HG03045 (cell line): Measurements from ENCODE around the gene UAP1L1.
A peak's percentile ranks its signal among the peaks of the same experiment; 100 is the strongest.

Experiments used
- ATAC-seq: cut with Tn5 transposase; IDR thresholded peaks from one replicate; pipeline ENCODE4 v1.9.1; 2021; ENCODE audit warnings: mild to moderate bottlenecking, moderate library complexity; ENCODE audit not compliant: unreplicated experiment

The UAP1L1 gene

DNA sequence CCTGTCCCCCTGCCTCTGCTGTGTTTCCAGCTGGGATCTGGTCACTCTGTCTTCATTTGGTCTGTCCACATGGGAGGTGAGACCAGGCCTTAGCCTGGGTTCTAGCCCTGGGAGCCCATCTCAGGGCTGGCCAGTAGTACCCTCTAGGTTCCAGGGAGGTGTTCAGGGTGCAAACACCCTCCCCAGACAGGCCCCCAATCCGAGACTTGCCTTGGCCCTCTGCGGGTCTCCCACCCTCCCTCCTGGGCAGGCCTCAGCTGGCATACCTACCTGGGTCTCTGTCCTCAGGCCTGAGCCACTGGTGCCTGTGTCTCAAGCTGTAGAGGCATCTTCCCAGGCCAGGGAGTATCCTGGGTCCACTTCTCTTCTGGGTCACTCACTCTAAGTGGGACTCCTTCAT lies 6.0 kb upstream of the UAP1L1 start:
- ATAC-seq: no peak

DNA sequence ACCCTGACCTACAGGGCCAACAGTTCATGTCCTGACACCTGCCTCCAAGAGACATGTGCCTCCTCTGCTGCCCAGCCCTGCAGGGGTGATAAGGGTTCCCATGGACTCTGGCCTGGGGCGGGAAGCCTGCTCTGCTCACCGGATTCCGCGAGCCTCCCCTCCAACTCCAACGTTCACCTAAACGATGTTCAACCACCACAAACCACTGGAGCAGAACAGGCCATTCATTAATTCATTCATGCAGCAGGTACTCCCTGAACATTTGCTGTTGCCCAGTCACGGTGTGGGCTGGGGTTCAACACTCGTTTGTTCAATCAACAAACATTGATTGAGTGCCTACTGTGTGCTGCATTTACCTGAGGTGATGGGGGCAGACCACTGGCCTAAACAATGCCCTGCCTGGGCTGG lies 3.3 kb upstream of the UAP1L1 start:
- no peak for ATAC-seq

DNA sequence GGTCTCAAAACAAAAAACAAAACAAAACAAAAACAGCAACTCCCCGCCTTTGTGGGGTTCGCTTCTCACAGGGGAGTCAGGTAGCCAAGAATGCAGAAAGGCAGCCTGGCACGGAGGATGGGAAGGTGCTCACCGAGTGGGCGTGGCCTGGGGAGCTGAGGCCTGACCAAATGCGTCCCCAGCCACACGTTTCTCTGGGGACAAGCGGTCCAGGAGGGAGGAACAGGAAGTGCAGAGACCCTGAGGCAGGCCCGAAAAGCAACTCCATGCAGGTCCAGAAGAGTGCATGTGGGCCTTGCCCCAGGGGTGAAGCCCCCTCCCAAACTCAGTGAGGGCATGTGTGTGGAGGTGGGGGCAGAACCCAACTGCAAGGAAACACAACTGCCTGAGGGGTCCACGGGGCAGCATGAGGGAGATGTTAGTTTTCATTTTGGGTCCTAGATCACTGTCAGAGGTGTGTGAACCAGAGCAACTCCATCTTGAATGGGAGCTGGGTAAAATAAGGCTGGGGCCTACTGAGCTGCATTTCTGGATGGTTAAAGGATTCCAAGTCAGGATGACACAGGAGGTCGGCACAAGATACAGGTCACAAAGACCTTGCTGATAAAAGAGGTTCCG lies 2.6 kb upstream of the UAP1L1 start:
- no peak for ATAC-seq

DNA sequence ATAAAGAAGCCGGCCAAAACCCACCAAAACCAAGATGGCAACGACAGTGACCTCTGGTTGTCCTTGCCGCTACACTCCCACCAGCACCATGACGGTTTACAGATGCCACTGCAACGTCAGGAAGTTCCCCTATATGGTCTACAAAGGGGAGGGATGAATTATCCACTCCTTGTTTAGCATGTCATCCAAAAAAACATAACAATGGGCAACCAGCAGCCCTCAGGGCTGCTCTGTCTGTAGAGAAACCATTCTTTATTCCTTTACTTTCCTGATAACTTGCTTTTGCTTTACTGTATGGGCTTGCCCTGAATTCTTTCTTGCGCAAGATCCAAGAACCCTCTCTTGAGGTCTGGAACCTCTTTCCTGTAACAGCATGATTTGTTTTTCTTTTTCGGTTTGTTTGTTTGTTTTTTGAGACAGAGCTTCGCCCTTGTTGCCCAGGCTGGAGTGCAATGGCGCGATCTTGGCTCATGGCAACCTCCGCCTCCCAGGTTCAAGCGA lies 2.0 kb upstream of the UAP1L1 start:
- no peak for ATAC-seq

DNA sequence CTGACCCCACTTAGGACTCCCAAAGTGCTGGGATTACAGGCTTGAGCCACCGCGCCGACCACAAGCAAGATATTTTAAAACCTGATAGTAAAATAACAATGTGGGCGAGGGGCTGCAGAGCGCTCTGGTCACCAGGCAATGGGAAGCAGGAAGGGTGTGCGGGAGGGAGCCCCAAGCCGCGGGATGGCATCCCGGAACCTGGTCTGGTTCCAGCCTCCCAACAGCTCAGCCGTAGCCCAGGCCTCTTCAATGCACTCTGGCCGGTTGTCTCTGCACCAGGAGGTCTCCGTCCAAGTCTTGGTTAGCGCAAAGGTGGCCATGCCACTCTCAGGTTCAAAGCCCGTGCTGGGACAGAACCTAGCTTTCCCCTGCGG lies 694 bp upstream of the UAP1L1 start:
- peak; percentile 4 for ATAC-seq

DNA sequence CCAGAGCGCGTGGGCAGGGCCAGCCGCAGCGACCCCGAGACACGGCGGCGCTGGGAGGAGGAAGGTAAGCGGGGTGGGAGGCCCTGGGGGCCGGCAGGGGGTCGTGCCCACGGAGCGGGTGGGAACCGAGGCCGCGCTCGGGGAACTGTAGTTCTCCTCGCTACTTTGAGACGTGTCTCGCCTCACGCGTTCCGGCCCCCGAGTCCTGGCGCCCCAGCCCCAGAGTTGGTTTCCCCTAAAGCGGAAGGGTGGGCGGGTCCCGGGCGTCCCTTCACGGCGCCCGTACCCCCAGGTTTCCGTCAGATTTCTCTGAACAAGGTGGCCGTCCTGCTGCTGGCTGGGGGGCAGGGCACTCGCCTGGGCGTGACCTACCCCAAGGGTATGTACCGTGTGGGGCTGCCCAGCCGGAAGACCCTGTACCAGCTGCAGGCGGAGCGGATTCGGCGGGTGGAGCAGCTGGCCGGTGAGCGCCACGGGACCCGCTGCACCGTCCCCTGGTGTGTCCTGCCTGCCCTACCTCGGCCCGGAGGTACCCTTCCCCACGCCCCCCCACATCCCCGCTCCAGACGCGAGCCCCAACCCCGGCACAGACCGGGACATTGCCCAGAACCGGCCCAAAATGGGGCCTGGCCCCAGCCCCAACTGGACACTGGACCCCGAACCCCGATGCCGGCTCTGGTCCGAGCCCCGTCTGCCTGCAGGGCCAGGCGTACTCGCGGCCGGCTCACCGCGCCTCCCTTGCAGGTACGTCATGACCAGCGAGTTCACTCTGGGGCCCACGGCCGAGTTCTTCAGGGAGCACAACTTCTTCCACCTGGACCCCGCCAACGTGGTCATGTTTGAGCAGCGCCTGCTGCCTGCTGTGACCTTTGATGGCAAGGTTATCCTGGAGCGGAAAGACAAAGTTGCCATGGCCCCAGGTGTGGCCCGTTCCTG lies 709 bp downstream of the UAP1L1 start:
- peak; percentile 10 for ATAC-seq

DNA sequence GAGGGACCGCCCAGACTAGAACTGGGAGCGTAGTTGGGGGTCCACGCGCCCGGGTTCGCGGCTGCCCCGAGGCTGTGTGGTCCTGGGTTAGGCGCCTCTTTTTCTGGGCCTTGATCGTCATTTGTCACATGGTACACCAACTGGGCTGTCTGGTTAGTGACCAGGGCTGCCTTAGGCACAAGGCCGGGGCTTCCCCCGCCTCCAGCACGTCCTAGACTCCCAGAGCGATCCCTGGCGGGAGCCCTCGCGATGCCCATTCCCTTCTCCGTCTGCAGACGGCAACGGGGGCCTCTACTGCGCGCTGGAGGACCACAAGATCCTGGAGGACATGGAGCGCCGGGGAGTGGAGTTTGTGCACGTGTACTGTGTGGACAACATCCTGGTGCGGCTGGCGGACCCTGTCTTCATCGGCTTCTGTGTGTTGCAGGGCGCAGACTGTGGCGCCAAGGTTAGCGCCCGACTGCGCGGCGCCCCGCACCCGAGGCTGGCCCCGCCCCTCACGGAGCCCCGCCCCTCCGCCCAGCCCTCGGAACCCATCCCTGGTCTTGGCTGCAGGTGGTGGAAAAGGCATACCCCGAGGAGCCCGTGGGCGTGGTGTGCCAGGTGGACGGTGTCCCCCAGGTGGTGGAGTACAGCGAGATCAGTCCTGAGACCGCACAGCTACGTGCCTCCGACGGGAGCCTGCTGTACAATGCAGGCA lies 1.5 kb downstream of the UAP1L1 start:
- no peak for ATAC-seq

DNA sequence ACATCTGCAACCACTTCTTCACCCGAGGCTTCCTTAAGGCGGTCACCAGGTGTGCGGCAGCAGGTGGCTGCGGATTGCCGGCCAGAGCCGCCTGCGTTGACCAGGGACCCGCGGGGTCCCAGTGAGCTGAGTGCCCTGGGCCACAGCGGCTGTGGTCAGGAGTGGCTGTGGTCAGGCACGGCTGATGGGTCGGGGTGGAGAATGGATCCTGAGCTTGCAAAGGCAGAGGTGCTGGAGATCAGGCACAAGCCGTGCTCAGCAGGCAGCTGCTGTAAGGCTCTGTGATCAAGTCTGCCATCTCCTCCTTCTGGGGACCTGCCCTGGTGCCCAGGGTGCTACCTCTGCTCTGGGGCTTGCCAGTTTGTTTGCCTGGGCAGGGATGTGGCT lies 2.1 kb downstream of the UAP1L1 start:
- no peak for ATAC-seq

DNA sequence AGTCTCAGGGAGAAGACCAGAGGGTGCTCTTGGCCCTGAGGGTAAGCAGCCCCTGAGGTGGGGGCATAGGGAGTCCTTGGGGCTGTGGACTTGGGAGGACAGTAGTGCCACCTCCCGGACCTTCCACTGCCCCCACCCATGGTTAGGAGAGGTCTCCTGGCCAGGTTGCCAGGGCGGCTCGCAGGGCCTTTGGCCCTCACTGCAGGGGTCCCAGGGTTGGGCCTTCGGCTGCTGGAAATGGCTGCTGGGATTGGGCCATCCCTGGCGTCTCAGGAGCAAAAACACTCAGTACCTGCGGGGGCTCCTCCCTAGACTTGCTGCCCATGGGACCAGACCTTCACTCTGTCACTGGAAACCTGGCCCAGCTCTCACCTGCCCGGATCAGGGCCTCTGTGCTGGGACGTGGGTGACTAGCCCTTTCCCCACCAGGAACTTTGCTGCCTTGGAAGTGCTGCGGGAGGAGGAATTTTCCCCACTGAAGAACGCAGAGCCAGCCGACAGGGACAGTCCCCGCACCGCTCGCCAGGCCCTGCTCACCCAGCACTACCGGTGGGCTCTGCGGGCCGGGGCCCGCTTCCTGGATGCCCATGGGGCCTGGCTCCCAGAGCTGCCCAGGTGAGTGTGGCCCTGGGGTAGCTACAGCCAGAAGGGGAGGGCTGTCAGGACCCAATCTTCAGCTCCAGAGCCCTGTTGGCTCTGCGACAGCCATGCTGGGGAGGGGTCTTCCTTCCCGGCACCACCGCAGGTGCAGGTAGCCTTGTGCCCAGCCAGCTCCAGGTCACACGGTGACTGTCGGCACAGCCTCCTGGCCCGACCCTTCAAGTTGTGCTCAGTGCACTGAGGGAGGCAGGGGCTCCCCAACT lies 3.2 kb downstream of the UAP1L1 start:
- no peak for ATAC-seq

DNA sequence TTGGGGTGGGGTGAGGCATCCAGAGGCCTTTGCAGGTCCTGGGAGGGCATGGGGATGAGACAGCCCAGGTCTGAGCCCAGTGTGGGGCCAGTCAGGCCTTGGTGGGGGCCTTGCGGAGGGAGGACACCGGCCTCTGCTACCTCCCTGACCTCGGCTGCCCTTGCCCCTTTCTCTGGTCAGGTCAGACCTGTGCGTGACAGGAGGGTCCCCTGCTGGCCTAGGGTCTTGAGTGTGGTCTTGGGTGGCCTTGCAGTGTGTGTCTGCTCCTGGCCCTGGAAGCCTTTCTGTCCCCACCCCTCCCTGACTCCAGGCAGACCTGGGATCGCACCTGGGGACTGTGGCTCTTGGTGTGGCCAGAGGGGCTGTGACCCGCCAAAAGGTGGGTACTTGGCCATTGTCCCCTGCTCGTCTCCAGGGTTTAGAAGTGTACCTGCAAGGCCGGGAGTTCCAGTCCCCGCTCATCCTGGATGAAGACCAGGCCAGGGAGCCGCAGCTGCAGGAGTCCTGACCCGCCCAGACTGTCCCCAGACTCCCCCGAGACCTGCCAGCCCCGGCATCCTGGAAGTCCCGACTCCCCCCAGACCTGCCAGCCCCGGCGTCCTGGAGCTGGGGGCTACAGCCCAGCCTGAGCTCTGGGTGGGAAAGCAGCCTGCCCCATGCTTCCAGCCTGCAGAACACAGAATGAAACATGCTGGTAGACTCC lies 5.1 kb downstream of the UAP1L1 start:
- ATAC-seq: no peak

DNA sequence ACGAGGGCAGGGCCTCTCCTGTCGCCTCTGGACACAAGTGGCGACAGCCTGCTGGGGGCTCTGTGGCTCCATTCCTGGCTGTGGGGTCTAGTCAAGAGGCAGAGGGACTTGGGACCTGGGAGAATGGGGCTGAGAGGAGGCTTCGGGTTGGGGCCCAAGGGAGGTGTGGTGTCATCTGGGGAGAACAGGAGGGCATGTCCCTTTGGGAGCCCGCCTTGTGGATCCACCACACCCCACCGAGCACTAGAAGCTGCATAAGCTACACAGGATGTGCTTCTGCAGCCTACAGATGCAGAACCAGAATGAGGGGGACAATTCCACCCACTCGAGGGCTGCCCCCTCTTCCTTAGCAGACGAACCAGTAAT lies 5.6 kb downstream of the UAP1L1 start:
- no peak for ATAC-seq

DNA sequence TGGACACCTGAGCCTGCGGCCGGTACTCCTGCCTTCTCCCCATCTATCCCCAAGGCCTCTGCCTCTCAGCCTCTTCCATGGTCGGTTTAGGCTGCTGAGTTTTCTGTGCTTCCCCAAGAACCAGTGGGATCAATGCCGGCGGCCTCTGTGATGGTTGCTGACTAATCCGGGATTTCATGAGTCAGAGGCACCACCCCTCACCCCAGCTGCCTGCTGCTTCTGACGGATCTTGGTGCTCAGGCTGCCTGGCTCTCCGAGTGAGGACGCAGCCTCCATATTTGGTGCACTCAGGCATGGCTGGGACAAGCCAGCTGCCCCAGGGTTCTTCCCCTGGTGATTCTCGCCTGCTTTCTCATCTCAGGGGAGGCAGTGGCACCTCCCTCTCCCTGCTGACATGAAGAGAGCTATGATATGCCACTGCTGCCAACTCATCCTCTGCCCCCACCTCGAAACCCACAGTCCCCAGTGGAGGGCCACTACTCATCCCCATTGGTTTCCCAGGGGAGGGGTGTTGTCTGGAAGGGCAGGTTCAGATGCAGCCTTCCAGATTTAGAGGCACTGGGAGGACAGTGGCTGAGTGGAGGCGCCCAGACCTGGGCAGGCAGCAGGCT lies 6.2 kb downstream of the UAP1L1 start:
- no peak for ATAC-seq

DNA sequence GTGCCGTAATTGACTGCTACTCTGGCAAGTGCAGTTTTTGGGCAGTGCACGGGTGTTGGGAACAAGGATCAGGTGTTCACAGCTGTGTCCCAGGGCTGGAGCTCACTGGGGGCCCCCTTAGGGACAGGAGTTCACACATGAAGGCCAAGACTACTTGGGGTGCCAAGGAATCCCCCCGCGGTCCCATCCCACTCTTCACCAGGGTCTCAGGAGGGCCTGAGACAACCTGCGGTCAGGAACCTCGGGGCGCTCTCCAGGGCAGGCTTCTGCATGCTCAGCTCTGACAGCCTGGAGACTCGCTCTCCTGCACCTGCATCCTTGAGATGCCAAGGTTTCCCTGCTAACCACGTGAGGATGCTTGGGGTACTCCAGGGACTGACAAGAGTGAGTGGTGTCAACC lies 7.2 kb downstream of the UAP1L1 start:
- ATAC-seq: no peak

DNA sequence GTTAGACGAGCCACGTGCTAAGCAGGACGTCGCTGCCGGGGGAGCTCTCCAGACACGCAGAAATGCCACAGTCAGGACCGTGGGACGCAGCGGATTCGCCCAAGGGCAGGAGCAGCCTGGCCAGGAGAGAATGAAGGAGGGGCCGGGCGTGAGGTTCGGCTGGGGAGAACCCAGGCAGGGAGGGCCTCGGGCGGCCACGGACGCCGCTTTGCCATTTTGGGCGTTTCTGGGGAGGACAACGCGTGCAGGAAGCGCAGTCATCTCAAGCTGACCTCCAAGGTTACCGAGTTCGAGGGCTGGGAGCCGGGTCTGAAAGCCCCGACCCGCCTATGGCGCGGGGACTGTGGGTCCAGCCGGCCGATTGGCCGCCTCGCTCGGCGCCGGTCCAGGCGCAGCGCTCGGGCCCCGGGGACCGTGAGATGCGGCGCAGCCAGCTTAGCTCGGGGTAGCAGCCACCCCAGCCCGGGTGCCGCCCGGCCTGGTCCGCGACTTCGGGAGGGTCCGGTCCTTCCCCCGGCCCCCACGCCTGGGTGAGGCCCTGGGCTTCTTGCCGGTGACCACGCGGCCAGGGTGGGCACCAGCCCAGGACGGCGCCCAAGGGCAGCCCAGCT lies 8.7 kb downstream of the UAP1L1 start:
- peak; percentile 14 for ATAC-seq

DNA sequence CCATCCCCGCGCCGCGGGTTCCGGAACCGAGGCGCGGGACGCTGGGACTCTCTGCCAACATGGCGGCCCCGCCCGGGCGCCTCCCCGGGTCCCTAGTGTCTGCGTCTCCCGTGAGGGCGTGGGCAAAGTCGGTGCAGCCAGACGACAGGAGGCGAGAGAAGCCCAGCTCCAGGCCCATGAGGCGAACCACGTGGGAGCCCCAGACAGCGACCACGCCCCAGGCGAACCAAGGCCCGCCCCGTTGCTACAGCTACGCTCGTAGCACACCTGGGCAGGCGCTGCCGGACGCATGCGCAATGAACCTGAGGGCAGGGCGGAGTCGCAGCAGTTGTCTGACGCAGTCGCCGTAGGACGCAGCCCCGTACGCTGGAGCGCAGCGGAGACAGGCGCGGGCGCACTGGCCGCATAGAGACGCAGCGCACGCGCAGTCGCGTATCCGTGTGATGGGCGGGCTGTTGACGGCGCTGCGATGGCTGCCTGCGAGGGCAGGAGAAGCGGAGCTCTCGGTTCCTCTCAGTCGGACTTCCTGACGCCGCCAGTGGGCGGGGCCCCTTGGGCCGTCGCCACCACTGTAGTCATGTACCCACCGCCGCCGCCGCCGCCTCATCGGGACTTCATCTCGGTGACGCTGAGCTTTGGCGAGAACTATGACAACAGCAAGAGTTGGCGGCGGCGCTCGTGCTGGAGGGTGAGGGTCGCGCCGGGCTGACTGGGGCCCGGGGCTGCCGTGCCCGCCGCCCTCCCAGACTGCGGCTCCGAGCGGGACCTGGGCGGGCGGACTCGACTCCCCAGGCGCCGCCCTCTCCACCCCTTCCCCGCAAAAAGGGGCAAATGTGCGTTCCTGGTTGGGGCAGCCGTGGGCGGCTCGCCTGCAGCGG lies 9.5 kb downstream of the UAP1L1 start, which contains the start of gene MAN1B1:
Gene MAN1B1, plus strand, starts transcription at position 455 of the 878 bp plus-strand sequence. Its CDS starts 15 bp downstream, at position 470.
- peak; percentile 82 for ATAC-seq

DNA sequence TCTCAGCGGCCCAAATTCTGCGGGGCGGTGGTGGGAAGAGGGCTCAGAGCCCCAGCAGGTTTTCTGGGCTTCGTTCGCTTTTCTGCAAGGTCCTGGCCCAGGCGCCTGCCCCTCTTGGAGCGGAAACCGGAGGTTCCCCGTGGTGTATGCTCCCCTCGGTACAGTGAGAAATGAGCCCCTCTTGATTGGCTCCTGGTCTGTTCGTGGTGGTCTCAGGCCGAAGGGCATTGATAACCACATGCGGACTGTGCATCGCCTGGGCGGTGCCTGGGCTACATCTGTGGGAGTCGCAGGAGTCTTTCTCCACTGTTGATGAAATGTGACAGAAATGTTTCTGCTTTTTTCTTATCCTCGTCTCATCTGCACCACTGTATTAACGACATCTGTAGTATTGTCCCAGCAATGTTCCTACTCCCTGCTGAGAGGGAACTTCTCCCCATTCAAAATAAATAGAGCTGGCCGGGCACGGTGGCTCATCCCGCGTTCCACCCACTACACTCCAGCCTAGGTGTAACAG lies 10.2 kb downstream of the UAP1L1 start:
- ATAC-seq: peak; percentile 2

DNA sequence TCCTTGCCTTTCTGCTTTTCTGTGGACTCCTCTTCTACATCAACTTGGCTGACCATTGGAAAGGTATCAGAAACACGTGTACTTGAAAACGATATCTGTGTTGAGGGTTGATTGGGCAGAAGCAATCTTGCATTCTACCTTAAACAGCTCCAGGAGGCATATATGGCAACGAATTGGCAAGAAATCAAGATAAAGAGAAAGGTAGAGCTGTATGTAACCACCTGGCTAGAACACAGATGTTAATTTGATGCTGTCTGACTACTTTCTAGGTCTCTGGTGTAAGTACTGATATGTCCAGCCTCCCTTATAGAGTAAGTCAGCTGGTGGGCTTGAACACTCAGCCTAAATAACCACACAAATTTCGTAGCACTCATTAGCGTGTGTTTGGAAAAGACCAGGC lies 10.8 kb downstream of the UAP1L1 start:
- ATAC-seq: no peak
